Gastroesophageal sphincter (tissue), 3 donors: ENCODE results near the gene AUTS2.

ENCODE experiments used
- POLR2A ChIP-seq, 2 donors: fragments of 450-650 bp; IDR thresholded peaks; one replicate each; pipeline ENCODE4 v1.6.1; 2017; ENCODE audit warnings: antibody characterized with exemption in 2 of 2, mild to moderate bottlenecking in 2 of 2, moderate library complexity in 1 of 2
- TF ChIP-seq, protein P1 (sequence below), 4 experiments: fragments of 200-600 bp in 2 of 4; fragments of 450-650 bp in 2 of 4; sonication (generic) in 1 of 4; IDR thresholded peaks; one replicate each; pipeline ENCODE4 v1.5.1; 2017 to 2019; ENCODE audit warnings: antibody characterized with exemption in 4 of 4, mild to moderate bottlenecking in 2 of 4, moderate library complexity in 2 of 4

DNA sequence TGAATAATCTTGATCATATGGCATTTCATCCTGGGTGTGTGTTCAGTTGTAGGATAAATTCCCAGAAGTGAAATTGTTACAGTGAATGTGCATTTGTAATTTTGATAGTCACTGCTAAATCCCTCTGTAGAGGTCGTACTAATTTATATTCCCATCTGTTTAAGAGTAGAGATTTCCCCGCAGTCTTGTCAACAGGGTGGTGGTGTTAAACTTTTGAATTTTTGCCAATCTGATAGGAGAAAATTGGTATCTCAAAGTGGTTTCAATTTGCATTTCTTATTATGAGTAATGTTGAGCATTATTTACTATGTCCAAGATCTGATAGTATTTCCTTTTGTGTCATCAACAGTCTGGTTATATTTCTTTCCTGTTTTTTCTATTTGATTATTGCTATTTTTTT, 101.7 kb downstream of the AUTS2 start:
- TF ChIP-seq, protein P1, sequence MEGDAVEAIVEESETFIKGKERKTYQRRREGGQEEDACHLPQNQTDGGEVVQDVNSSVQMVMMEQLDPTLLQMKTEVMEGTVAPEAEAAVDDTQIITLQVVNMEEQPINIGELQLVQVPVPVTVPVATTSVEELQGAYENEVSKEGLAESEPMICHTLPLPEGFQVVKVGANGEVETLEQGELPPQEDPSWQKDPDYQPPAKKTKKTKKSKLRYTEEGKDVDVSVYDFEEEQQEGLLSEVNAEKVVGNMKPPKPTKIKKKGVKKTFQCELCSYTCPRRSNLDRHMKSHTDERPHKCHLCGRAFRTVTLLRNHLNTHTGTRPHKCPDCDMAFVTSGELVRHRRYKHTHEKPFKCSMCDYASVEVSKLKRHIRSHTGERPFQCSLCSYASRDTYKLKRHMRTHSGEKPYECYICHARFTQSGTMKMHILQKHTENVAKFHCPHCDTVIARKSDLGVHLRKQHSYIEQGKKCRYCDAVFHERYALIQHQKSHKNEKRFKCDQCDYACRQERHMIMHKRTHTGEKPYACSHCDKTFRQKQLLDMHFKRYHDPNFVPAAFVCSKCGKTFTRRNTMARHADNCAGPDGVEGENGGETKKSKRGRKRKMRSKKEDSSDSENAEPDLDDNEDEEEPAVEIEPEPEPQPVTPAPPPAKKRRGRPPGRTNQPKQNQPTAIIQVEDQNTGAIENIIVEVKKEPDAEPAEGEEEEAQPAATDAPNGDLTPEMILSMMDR (IDR thresholded peaks at IDR 0.05) = no peak
- TF ChIP-seq POLR2A (IDR thresholded peaks at IDR 0.05) = no peak
